Muscle of leg (tissue), 11 donors: ENCODE data around the gene THY1. TPM values are rescaled to one million over a fixed set of nuclear protein-coding genes. Genes with fewer than 3 reads are reported as not detected.

Source experiments
- DNase-seq: peaks from one replicate; pipeline ENCODE4 v3.0.0; 2013
- H3K27ac ChIP-seq: one replicate; pipeline ENCODE4 v1.5.1; 2013; ENCODE audit warnings: mild to moderate bottlenecking, low read length, control low read depth
- H3K27me3 ChIP-seq: one replicate; pipeline ENCODE4 v1.6.1; 2013; ENCODE audit warnings: low read length; ENCODE audit not compliant: control insufficient read depth, insufficient read depth
- H3K36me3 ChIP-seq: one replicate; pipeline ENCODE4 v1.6.1; 2013; ENCODE audit warnings: low read length; ENCODE audit not compliant: control insufficient read depth, insufficient read depth
- H3K4me1 ChIP-seq: one replicate; pipeline ENCODE4 v1.6.1; 2013; ENCODE audit warnings: low read length; ENCODE audit not compliant: control insufficient read depth, insufficient read depth
- H3K4me3 ChIP-seq: one replicate; pipeline ENCODE4 v1.5.1; 2013; ENCODE audit warnings: low read length, control low read depth
- H3K9me3 ChIP-seq: replicated peaks from 2 replicates; pipeline ENCODE4 v1.6.1; 2013; ENCODE audit warnings: low read depth, low read length; ENCODE audit not compliant: control insufficient read depth
- whole genome bisulfite sequencing: methylation state at CpG from one replicate; pipeline ENCODE4 v1.1.5; 2013; ENCODE audit warnings: missing lambda C conversion rate; ENCODE audit not compliant: insufficient coverage; 5-methylcytosine and 5-hydroxymethylcytosine counted together
- polyA plus RNA-seq, 8 donors: library from polyadenylated mRNA; unstranded; fragments of 120-200 nt; gene quantifications; one replicate each; pipeline versions ENCODE4 v1.2.1 to v1.2.3, GENCODE V29; 2013; ENCODE audit warnings: inconsistent platforms in 1 of 8, low replicate concordance in 1 of 8; ENCODE audit not compliant: insufficient read length in 8 of 8, insufficient read depth in 1 of 8
- total RNA-seq: library from RNA; stranded (reverse); fragments of 120-200 nt; gene quantifications from one replicate; pipeline ENCODE4 v1.2.4, GENCODE V29; 2013

The THY1 gene
- total and polyA plus RNA-seq, 9 donors = 89.3 to 202 (median 161) TPM

- peak; percentile 31 for DNase-seq
- H3K36me3 ChIP-seq = peaks cover 18% of the 10 kb centered on the region
- H3K9me3 ChIP-seq = no peaks in the 10 kb centered on the region
- H3K4me3 ChIP-seq = peak overlapping the region; percentile 53
- WGBS = 8% methylated on average over 2 of the region's 8 CpGs
- H3K4me1 ChIP-seq = peaks cover 45% of the 10 kb centered on the region
- H3K27me3 ChIP-seq = peaks cover 34% of the 10 kb centered on the region
- peak overlapping the region; percentile 80 for H3K27ac ChIP-seq
Measured at GRCh38 chr11:119421351-119421750, 1.6 kb downstream of the THY1 start.

GRCh38 chr11:119420631-119421030, 2.3 kb downstream of the THY1 start:
- H3K4me1 ChIP-seq = peaks cover 45% of the 10 kb centered on the region
- no peaks in the 10 kb centered on the region for H3K9me3 ChIP-seq
- peak overlapping the region; percentile 53 for H3K4me3 ChIP-seq
- H3K36me3 ChIP-seq = peaks cover 18% of the 10 kb centered on the region
- H3K27me3 ChIP-seq = peaks cover 34% of the 10 kb centered on the region
- 66% methylated on average over 3 of the region's 8 CpGs for WGBS
- H3K27ac ChIP-seq = no peak overlapping the region
- no peak for DNase-seq

- H3K9me3 ChIP-seq = no peaks in the 10 kb centered on the region
- no peak for DNase-seq
- WGBS = 78% methylated on average over 11 of the region's 18 CpGs
- no peak overlapping the region for H3K4me3 ChIP-seq
- peaks cover 18% of the 10 kb centered on the region for H3K36me3 ChIP-seq
- peaks cover 45% of the 10 kb centered on the region for H3K4me1 ChIP-seq
- no peak overlapping the region for H3K27ac ChIP-seq
- H3K27me3 ChIP-seq = peaks cover 34% of the 10 kb centered on the region
Measured at GRCh38 chr11:119419834-119420492, 3.0 kb downstream of the THY1 start.

- no peak for DNase-seq
Measured at GRCh38 chr11:119419246-119419645, 3.7 kb downstream of the THY1 start.

GRCh38 chr11:119418759-119419158, 4.2 kb downstream of the THY1 start:
- no peak overlapping the region for H3K27ac ChIP-seq
- WGBS = 79% methylated on average over 3 of the region's 4 CpGs

More at GRCh38 chr11:119419246-119419645, 3.7 kb downstream of the THY1 start:
- Histone ChIP-seq H3K4me1 (peaks cover 45% of the 10 kb centered on the region), H3K27me3 (peaks cover 34% of the 10 kb centered on the region), H3K27ac (no peak overlapping the region), H3K4me3 (no peak overlapping the region), H3K9me3 (no peaks in the 10 kb centered on the region), H3K36me3 (peaks cover 18% of the 10 kb centered on the region)
- 60% methylated on average over 1 of the region's 5 CpGs for WGBS

GRCh38 chr11:119417726-119418540, 5.0 kb downstream of the THY1 start:
- H3K27ac ChIP-seq = peak overlapping the region; percentile 29
- peaks cover 18% of the 10 kb centered on the region for H3K36me3 ChIP-seq
- peaks cover 29% of the 10 kb centered on the region for H3K27me3 ChIP-seq
- 66% methylated on average over 19 of the region's 19 CpGs for WGBS
- H3K9me3 ChIP-seq = no peaks in the 10 kb centered on the region
- DNase-seq = peak; percentile 58
- H3K4me1 ChIP-seq = peaks cover 45% of the 10 kb centered on the region
- no peak overlapping the region for H3K4me3 ChIP-seq

More at GRCh38 chr11:119418759-119419158, 4.2 kb downstream of the THY1 start:
- Histone ChIP-seq H3K4me3 (no peak overlapping the region), H3K36me3 (peaks cover 18% of the 10 kb centered on the region), H3K27me3 (peaks cover 34% of the 10 kb centered on the region), H3K9me3 (no peaks in the 10 kb centered on the region), H3K4me1 (peaks cover 45% of the 10 kb centered on the region)
- DNase-seq = no peak

- Histone ChIP-seq H3K36me3 (peaks cover 18% of the 10 kb centered on the region), H3K9me3 (no peaks in the 10 kb centered on the region), H3K4me1 (peaks cover 37% of the 10 kb centered on the region), H3K27ac (peak overlapping the region; percentile 35), H3K27me3 (peaks cover 18% of the 10 kb centered on the region), H3K4me3 (no peak overlapping the region)
- WGBS = 75% methylated on average over 11 of the region's 16 CpGs
- peak; percentile 65 for DNase-seq
Measured at GRCh38 chr11:119416606-119417580, 6.1 kb downstream of the THY1 start.

- WGBS = 90% methylated on average over 4 of the region's 10 CpGs
- DNase-seq = no peak
- H3K4me3 ChIP-seq = no peak overlapping the region
Measured at GRCh38 chr11:119415966-119416365, 7.0 kb downstream of the THY1 start.

GRCh38 chr11:119415517-119415916, 7.5 kb downstream of the THY1 start:
- Histone ChIP-seq H3K36me3 (peaks cover 15% of the 10 kb centered on the region), H3K27me3 (peaks cover 8% of the 10 kb centered on the region), H3K9me3 (no peaks in the 10 kb centered on the region), H3K27ac (no peak overlapping the region), H3K4me3 (no peak overlapping the region), H3K4me1 (peaks cover 24% of the 10 kb centered on the region)
- DNase-seq = no peak
- 91% methylated on average over 3 of the region's 3 CpGs for WGBS

More at GRCh38 chr11:119415966-119416365, 7.0 kb downstream of the THY1 start:
- H3K9me3 ChIP-seq = no peaks in the 10 kb centered on the region
- H3K36me3 ChIP-seq = peaks cover 18% of the 10 kb centered on the region
- peaks cover 28% of the 10 kb centered on the region for H3K4me1 ChIP-seq
- peaks cover 13% of the 10 kb centered on the region for H3K27me3 ChIP-seq
- H3K27ac ChIP-seq = no peak overlapping the region
